Immature natural killer cell (primary cell): ENCODE data around the gene VPS37C. TPM values are rescaled to one million over a fixed set of nuclear protein-coding genes. Genes with fewer than 3 reads are reported as not detected.

ENCODE experiments used
- DNase-seq, 3 donors: peaks; one replicate each; pipeline ENCODE4 v3.0.0; 2022; ENCODE audit warnings: mixed read lengths in 1 of 3
- H3K27ac Mint-ChIP-seq, 6 donors: one replicate each; pipeline ENCODE4 v1.8.0; 2020; ENCODE audit warnings: mixed read lengths in 6 of 6, mild to moderate bottlenecking in 5 of 6, inconsistent platforms in 4 of 6, moderate library complexity in 3 of 6
- H3K27me3 Mint-ChIP-seq, 3 donors: one replicate each; pipeline ENCODE4 v1.8.0; 2020 to 2021; ENCODE audit warnings: low read depth in 3 of 3, mild to moderate bottlenecking in 3 of 3, mixed read lengths in 3 of 3, moderate library complexity in 3 of 3, inconsistent platforms in 1 of 3
- H3K36me3 Mint-ChIP-seq, 3 donors: one replicate each; pipeline ENCODE4 v1.8.0; 2020; ENCODE audit warnings: mixed read lengths in 3 of 3, inconsistent platforms in 2 of 3, mild to moderate bottlenecking in 2 of 3
- H3K4me1 Mint-ChIP-seq, 2 donors: one replicate each; pipeline ENCODE4 v1.8.0; 2020; ENCODE audit warnings: inconsistent platforms in 2 of 2, mild to moderate bottlenecking in 2 of 2, mixed read lengths in 2 of 2, moderate library complexity in 1 of 2
- H3K4me3 Mint-ChIP-seq, 5 donors: one replicate each; pipeline ENCODE4 v1.8.0; 2020; ENCODE audit warnings: mild to moderate bottlenecking in 5 of 5, mixed read lengths in 5 of 5, inconsistent platforms in 3 of 5, moderate library complexity in 3 of 5
- H3K9me3 Mint-ChIP-seq, 6 donors: one replicate each; pipeline ENCODE4 v1.8.0; 2020; ENCODE audit warnings: mild to moderate bottlenecking in 6 of 6, mixed read lengths in 6 of 6, inconsistent platforms in 4 of 6, moderate library complexity in 3 of 6
- polyA plus RNA-seq, 3 donors: library from polyadenylated mRNA; unstranded; fragments of 300-500 nt; fragmentation: Illumina TruSeq; gene quantifications; one replicate each; pipeline ENCODE4 v1.2.3, GENCODE V29; 2021

Gene VPS37C
- polyA plus RNA-seq, 3 donors from 2014 or later: 0.36 to 0.95 TPM; not detected in 1

GRCh38 chr11:61080526-61080925, 80.7 kb downstream of the VPS37C start:
- no peak for DNase-seq
- Mint-ChIP-seq H3K27ac (peak overlapping the region in 1 of 6 donors; percentile 38), H3K27me3 (peaks cover 0 to 9% (median 2%) of the 10 kb centered on the region in 3 donors), H3K36me3 (no peaks in the 10 kb centered on the region), H3K4me3 (peak overlapping the region in 2 of 5 donors; percentile 36 to 60), H3K9me3 (no peaks in the 10 kb centered on the region), H3K4me1 (peaks cover 15 to 30% of the 10 kb centered on the region in 2 donors)

Other genes with a start within 250 kb of the VPS37C start
- gene TMEM109, start 247.3 kb downstream of the VPS37C start, polyA plus RNA-seq: 100 to 1,000 TPM; 292 to 631 (median 400) TPM
- not detected for gene TMEM132A, start 237.0 kb downstream of the VPS37C start, polyA plus RNA-seq
- under 1 TPM in 2 of 3 donors, not detected in 1; 0.41 to 0.43 TPM for gene SLC15A3, start 209.2 kb downstream of the VPS37C start, polyA plus RNA-seq
- gene CD6, start 189.7 kb downstream of the VPS37C start, polyA plus RNA-seq: 10 to 100 TPM; 17.3 to 47.3 (median 19.1) TPM
- 1 to 10 TPM in 1 of 3 donors, under 1 TPM in 2; 0.68 to 1.8 (median 0.80) TPM for gene CD5, start 58.9 kb downstream of the VPS37C start, polyA plus RNA-seq
- gene PGA3, start 42.1 kb upstream of the VPS37C start, polyA plus RNA-seq: not detected
- 1 to 10 TPM in 1 of 3 donors, not detected in 2; 1.6 TPM for gene PGA4, start 60.9 kb upstream of the VPS37C start, polyA plus RNA-seq
- gene PGA5, start 79.7 kb upstream of the VPS37C start, polyA plus RNA-seq: not detected
- gene VWCE, start 133.9 kb upstream of the VPS37C start, polyA plus RNA-seq: not detected
- 100 to 1,000 TPM; 105 to 131 (median 119) TPM for gene DDB1, start 171.7 kb upstream of the VPS37C start, polyA plus RNA-seq
- gene TKFC, start 171.8 kb upstream of the VPS37C start, polyA plus RNA-seq: 10 to 100 TPM; 35.0 to 38.2 (median 36.2) TPM
- 100 to 1,000 TPM in 1 of 3 donors, 10 to 100 TPM in 2; 63.8 to 128 (median 64.5) TPM for gene CYB561A3, start 200.5 kb upstream of the VPS37C start, polyA plus RNA-seq
- 10 to 100 TPM; 28.4 to 61.4 (median 57.5) TPM for gene TMEM138, start 200.9 kb upstream of the VPS37C start, polyA plus RNA-seq
- 10 to 100 TPM; 49.8 to 63.7 (median 51.1) TPM for gene TMEM216, start 231.2 kb upstream of the VPS37C start, polyA plus RNA-seq